ENCODE results near the gene TMEM170A. TPM values are rescaled to one million over a fixed set of nuclear protein-coding genes. Genes with fewer than 3 reads are reported as not detected.

The TMEM170A gene
- total and polyA plus RNA-seq, 2 of the 13 experiments (the other 11 are each of a cell fraction or from before 2014, with no cell fraction given): 35.7 to 39.7 TPM

GRCh38 chr16:75471723-75472633 lies 7.5 kb upstream of the TMEM170A start (continued):
- TF ChIP-seq, protein P1, sequence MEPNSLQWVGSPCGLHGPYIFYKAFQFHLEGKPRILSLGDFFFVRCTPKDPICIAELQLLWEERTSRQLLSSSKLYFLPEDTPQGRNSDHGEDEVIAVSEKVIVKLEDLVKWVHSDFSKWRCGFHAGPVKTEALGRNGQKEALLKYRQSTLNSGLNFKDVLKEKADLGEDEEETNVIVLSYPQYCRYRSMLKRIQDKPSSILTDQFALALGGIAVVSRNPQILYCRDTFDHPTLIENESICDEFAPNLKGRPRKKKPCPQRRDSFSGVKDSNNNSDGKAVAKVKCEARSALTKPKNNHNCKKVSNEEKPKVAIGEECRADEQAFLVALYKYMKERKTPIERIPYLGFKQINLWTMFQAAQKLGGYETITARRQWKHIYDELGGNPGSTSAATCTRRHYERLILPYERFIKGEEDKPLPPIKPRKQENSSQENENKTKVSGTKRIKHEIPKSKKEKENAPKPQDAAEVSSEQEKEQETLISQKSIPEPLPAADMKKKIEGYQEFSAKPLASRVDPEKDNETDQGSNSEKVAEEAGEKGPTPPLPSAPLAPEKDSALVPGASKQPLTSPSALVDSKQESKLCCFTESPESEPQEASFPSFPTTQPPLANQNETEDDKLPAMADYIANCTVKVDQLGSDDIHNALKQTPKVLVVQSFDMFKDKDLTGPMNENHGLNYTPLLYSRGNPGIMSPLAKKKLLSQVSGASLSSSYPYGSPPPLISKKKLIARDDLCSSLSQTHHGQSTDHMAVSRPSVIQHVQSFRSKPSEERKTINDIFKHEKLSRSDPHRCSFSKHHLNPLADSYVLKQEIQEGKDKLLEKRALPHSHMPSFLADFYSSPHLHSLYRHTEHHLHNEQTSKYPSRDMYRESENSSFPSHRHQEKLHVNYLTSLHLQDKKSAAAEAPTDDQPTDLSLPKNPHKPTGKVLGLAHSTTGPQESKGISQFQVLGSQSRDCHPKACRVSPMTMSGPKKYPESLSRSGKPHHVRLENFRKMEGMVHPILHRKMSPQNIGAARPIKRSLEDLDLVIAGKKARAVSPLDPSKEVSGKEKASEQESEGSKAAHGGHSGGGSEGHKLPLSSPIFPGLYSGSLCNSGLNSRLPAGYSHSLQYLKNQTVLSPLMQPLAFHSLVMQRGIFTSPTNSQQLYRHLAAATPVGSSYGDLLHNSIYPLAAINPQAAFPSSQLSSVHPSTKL (CRISPR knock-in tag; IDR thresholded peaks at IDR 0.05): peak; percentile 29; the same call in 1 of the 2 replicates
- TF ChIP-seq, protein P2, sequence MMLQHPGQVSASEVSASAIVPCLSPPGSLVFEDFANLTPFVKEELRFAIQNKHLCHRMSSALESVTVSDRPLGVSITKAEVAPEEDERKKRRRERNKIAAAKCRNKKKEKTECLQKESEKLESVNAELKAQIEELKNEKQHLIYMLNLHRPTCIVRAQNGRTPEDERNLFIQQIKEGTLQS (CRISPR knock-in tag; IDR thresholded peaks at IDR 0.05): 0 out of 2 replicates have a peak, but pooled peaks have one; percentile 32
- TF ChIP-seq, protein P3, sequence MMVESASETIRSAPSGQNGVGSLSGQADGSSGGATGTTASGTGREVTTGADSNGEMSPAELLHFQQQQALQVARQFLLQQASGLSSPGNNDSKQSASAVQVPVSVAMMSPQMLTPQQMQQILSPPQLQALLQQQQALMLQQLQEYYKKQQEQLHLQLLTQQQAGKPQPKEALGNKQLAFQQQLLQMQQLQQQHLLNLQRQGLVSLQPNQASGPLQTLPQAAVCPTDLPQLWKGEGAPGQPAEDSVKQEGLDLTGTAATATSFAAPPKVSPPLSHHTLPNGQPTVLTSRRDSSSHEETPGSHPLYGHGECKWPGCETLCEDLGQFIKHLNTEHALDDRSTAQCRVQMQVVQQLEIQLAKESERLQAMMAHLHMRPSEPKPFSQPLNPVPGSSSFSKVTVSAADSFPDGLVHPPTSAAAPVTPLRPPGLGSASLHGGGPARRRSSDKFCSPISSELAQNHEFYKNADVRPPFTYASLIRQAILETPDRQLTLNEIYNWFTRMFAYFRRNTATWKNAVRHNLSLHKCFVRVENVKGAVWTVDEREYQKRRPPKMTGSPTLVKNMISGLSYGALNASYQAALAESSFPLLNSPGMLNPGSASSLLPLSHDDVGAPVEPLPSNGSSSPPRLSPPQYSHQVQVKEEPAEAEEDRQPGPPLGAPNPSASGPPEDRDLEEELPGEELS (CRISPR knock-in tag; IDR thresholded peaks at IDR 0.05): no peak
- no peak for TF ChIP-seq ZBTB40 (IDR thresholded peaks at IDR 0.05)
- TF ChIP-seq ZBTB40 (CRISPR knock-in tag; IDR thresholded peaks at IDR 0.05): no peak
- TF ChIP-seq, protein P4, sequence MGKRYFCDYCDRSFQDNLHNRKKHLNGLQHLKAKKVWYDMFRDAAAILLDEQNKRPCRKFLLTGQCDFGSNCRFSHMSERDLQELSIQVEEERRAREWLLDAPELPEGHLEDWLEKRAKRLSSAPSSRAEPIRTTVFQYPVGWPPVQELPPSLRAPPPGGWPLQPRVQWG (CRISPR knock-in tag; IDR thresholded peaks at IDR 0.05; ENCODE audit: borderline replicate concordance, low read depth): no peak
- TF ChIP-seq IRX3 (CRISPR knock-in tag; IDR thresholded peaks at IDR 0.05; ENCODE audit: borderline replicate concordance, low read depth): no peak
- no peak for TF ChIP-seq KLF16 (CRISPR knock-in tag; IDR thresholded peaks at IDR 0.05)
- no peak for TF ChIP-seq ZNF30 (CRISPR knock-in tag; IDR thresholded peaks at IDR 0.05)
- TF ChIP-seq THYN1 (CRISPR knock-in tag; IDR thresholded peaks at IDR 0.05; ENCODE audit: borderline replicate concordance, low read depth): no peak
- TF ChIP-seq MLLT10 (CRISPR knock-in tag; IDR thresholded peaks at IDR 0.05): no peak
- peak; percentile 74 for TF ChIP-seq MIXL1 (CRISPR knock-in tag; IDR thresholded peaks at IDR 0.05)
